ENCODE data around the gene PWWP2B.

Gene PWWP2B

GRCh38 chr10:132423966-132424861 lies 27.2 kb downstream of the PWWP2B start:
- DNase-seq (ENCODE audit: low read depth) = no peak
- H3K9ac ChIP-seq (ENCODE audit: low read length) = no peak overlapping the region
- H3K4me3 ChIP-seq (ENCODE audit: low read length) = no peak overlapping the region
- no peaks in the 10 kb centered on the region for H3K9me3 ChIP-seq (ENCODE audit: control insufficient read depth, low read length)
- peaks cover 14% of the 10 kb centered on the region for H3K4me1 ChIP-seq (ENCODE audit: control insufficient read depth, insufficient read depth, low read length)
- H3K36me3 ChIP-seq (ENCODE audit: control insufficient read depth, insufficient read depth, low read length, severe bottlenecking) = peaks cover 10% of the 10 kb centered on the region
- H3K27me3 ChIP-seq (replicated peaks; ENCODE audit: control insufficient read depth, insufficient read depth, low read length) = no peaks in the 10 kb centered on the region

GRCh38 chr10:132425029-132425756 lies 28.2 kb downstream of the PWWP2B start:
- no peak overlapping the region for H3K4me3 ChIP-seq (ENCODE audit: low read length)
- H3K9ac ChIP-seq (ENCODE audit: low read length) = no peak overlapping the region
- H3K9me3 ChIP-seq (ENCODE audit: control insufficient read depth, low read length) = no peaks in the 10 kb centered on the region
- H3K4me1 ChIP-seq (ENCODE audit: control insufficient read depth, insufficient read depth, low read length) = peaks cover 14% of the 10 kb centered on the region
- DNase-seq (ENCODE audit: low read depth) = no peak
- H3K36me3 ChIP-seq (ENCODE audit: control insufficient read depth, insufficient read depth, low read length, severe bottlenecking) = peaks cover 10% of the 10 kb centered on the region
- no peaks in the 10 kb centered on the region for H3K27me3 ChIP-seq (replicated peaks; ENCODE audit: control insufficient read depth, insufficient read depth, low read length)

- H3K4me1 ChIP-seq (ENCODE audit: control insufficient read depth, insufficient read depth, low read length) = peaks cover 14% of the 10 kb centered on the region
- H3K27me3 ChIP-seq (replicated peaks; ENCODE audit: control insufficient read depth, insufficient read depth, low read length) = no peaks in the 10 kb centered on the region
- H3K9ac ChIP-seq (ENCODE audit: low read length) = no peak overlapping the region
- H3K9me3 ChIP-seq (ENCODE audit: control insufficient read depth, low read length) = no peaks in the 10 kb centered on the region
- peaks cover 10% of the 10 kb centered on the region for H3K36me3 ChIP-seq (ENCODE audit: control insufficient read depth, insufficient read depth, low read length, severe bottlenecking)
- H3K4me3 ChIP-seq (ENCODE audit: low read length) = no peak overlapping the region
- DNase-seq (ENCODE audit: low read depth) = no peak
Measured at GRCh38 chr10:132425757-132426155, 28.8 kb downstream of the PWWP2B start.

GRCh38 chr10:132427006-132427771 lies 30.2 kb downstream of the PWWP2B start:
- Histone ChIP-seq H3K4me3 (ENCODE audit: low read length) (no peak overlapping the region), H3K4me1 (ENCODE audit: control insufficient read depth, insufficient read depth, low read length) (peaks cover 2% of the 10 kb centered on the region), H3K36me3 (ENCODE audit: control insufficient read depth, insufficient read depth, low read length, severe bottlenecking) (peaks cover 10% of the 10 kb centered on the region), H3K9ac (ENCODE audit: low read length) (no peak overlapping the region), H3K9me3 (ENCODE audit: control insufficient read depth, low read length) (no peaks in the 10 kb centered on the region), H3K27me3 (replicated peaks; ENCODE audit: control insufficient read depth, insufficient read depth, low read length) (no peaks in the 10 kb centered on the region)
- DNase-seq (ENCODE audit: low read depth) = no peak

- Histone ChIP-seq H3K4me1 (ENCODE audit: control insufficient read depth, insufficient read depth, low read length) (no peaks in the 10 kb centered on the region), H3K9ac (ENCODE audit: low read length) (no peak overlapping the region), H3K4me3 (ENCODE audit: low read length) (no peak overlapping the region), H3K27me3 (replicated peaks; ENCODE audit: control insufficient read depth, insufficient read depth, low read length) (peaks cover 3% of the 10 kb centered on the region), H3K9me3 (ENCODE audit: control insufficient read depth, low read length) (no peaks in the 10 kb centered on the region), H3K36me3 (ENCODE audit: control insufficient read depth, insufficient read depth, low read length, severe bottlenecking) (peaks cover 10% of the 10 kb centered on the region)
- DNase-seq (ENCODE audit: low read depth) = no peak
Measured at GRCh38 chr10:132427939-132428367, 31.0 kb downstream of the PWWP2B start.

GRCh38 chr10:132428486-132428995 lies 31.5 kb downstream of the PWWP2B start:
- H3K9ac ChIP-seq (ENCODE audit: low read length) = no peak overlapping the region
- DNase-seq (ENCODE audit: low read depth) = no peak

GRCh38 chr10:132429281-132430230 lies 32.6 kb downstream of the PWWP2B start:
- Histone ChIP-seq H3K4me3 (ENCODE audit: low read length) (no peak overlapping the region), H3K9ac (ENCODE audit: low read length) (no peak overlapping the region), H3K9me3 (ENCODE audit: control insufficient read depth, low read length) (no peaks in the 10 kb centered on the region), H3K4me1 (ENCODE audit: control insufficient read depth, insufficient read depth, low read length) (no peaks in the 10 kb centered on the region), H3K27me3 (replicated peaks; ENCODE audit: control insufficient read depth, insufficient read depth, low read length) (peaks cover 3% of the 10 kb centered on the region), H3K36me3 (ENCODE audit: control insufficient read depth, insufficient read depth, low read length, severe bottlenecking) (peaks cover 10% of the 10 kb centered on the region)
- DNase-seq (ENCODE audit: low read depth) = no peak

More at GRCh38 chr10:132428486-132428995, 31.5 kb downstream of the PWWP2B start:
- Histone ChIP-seq H3K36me3 (ENCODE audit: control insufficient read depth, insufficient read depth, low read length, severe bottlenecking) (peaks cover 10% of the 10 kb centered on the region), H3K27me3 (replicated peaks; ENCODE audit: control insufficient read depth, insufficient read depth, low read length) (peaks cover 3% of the 10 kb centered on the region), H3K9me3 (ENCODE audit: control insufficient read depth, low read length) (no peaks in the 10 kb centered on the region), H3K4me3 (ENCODE audit: low read length) (no peak overlapping the region), H3K4me1 (ENCODE audit: control insufficient read depth, insufficient read depth, low read length) (no peaks in the 10 kb centered on the region)

- H3K9me3 ChIP-seq (ENCODE audit: control insufficient read depth, low read length) = no peaks in the 10 kb centered on the region
- peaks cover 10% of the 10 kb centered on the region for H3K36me3 ChIP-seq (ENCODE audit: control insufficient read depth, insufficient read depth, low read length, severe bottlenecking)
- no peak overlapping the region for H3K4me3 ChIP-seq (ENCODE audit: low read length)
- H3K9ac ChIP-seq (ENCODE audit: low read length) = no peak overlapping the region
- no peak for DNase-seq (ENCODE audit: low read depth)
- H3K27me3 ChIP-seq (replicated peaks; ENCODE audit: control insufficient read depth, insufficient read depth, low read length) = peaks cover 3% of the 10 kb centered on the region
- H3K4me1 ChIP-seq (ENCODE audit: control insufficient read depth, insufficient read depth, low read length) = no peaks in the 10 kb centered on the region
Measured at GRCh38 chr10:132430231-132430743, 33.3 kb downstream of the PWWP2B start.

GRCh38 chr10:132430861-132431271 lies 33.9 kb downstream of the PWWP2B start:
- DNase-seq (ENCODE audit: low read depth) = no peak
- Histone ChIP-seq H3K9ac (ENCODE audit: low read length) (no peak overlapping the region), H3K4me3 (ENCODE audit: low read length) (no peak overlapping the region), H3K9me3 (ENCODE audit: control insufficient read depth, low read length) (no peaks in the 10 kb centered on the region), H3K4me1 (ENCODE audit: control insufficient read depth, insufficient read depth, low read length) (no peaks in the 10 kb centered on the region), H3K27me3 (replicated peaks; ENCODE audit: control insufficient read depth, insufficient read depth, low read length) (peaks cover 3% of the 10 kb centered on the region), H3K36me3 (ENCODE audit: control insufficient read depth, insufficient read depth, low read length, severe bottlenecking) (peaks cover 10% of the 10 kb centered on the region)

Measured in adipocyte (in vitro differentiated cells).